Heart right ventricle (tissue), 16 donors: ENCODE measurements around the gene PARD3. TPM values are rescaled to one million over a fixed set of nuclear protein-coding genes. Genes with fewer than 3 reads are reported as not detected.

Experiments
- ATAC-seq, 8 donors: fragments of 200-7000 bp; cut with Tn5 transposase; one replicate each; pipeline ENCODE4 v1.9.1; 2020; ENCODE audit warnings: mild to moderate bottlenecking in 8 of 8, moderate library complexity in 8 of 8, moderate number of reproducible peaks in 1 of 8
- DNase-seq, 2 donors: peaks; one replicate each; pipeline ENCODE4 v3.0.0-alpha.2; 2020
- H3K27ac ChIP-seq, 10 donors: fragments of 200-600 bp; sonication (generic) in 2 of 10; one replicate each; pipeline versions ENCODE4 v1.5.0 to v1.8.0; 2020 to 2022; ENCODE audit warnings: mild to moderate bottlenecking in 3 of 10
- H3K27me3 ChIP-seq, 7 donors: fragments of 200-600 bp; one replicate each; pipeline ENCODE4 v1.8.0; 2021 to 2022; ENCODE audit warnings: mild to moderate bottlenecking in 2 of 7
- H3K36me3 ChIP-seq, 9 donors: fragments of 200-600 bp; sonication (generic) in 1 of 9; one replicate each; pipeline versions ENCODE4 v1.5.0 to v1.8.0; 2020 to 2022; ENCODE audit warnings: mild to moderate bottlenecking in 2 of 9
- H3K4me1 ChIP-seq, 9 donors: fragments of 200-600 bp; sonication (generic) in 1 of 9; one replicate each; pipeline versions ENCODE4 v1.5.0 to v1.8.0; 2020 to 2022; ENCODE audit warnings: mild to moderate bottlenecking in 4 of 9
- H3K4me3 ChIP-seq, 10 donors: fragments of 200-600 bp; sonication (generic) in 2 of 10; one replicate each; pipeline versions ENCODE4 v1.5.0 to v1.8.0; 2020 to 2022; ENCODE audit warnings: mild to moderate bottlenecking in 7 of 10, moderate library complexity in 2 of 10
- H3K9me3 ChIP-seq, 11 donors: fragments of 200-600 bp in 10 of 11; sonication (generic) in 2 of 11; one replicate each; pipeline versions ENCODE4 v1.5.0 to v1.8.0; 2013 to 2022; ENCODE audit warnings: mild to moderate bottlenecking in 2 of 11, control low read depth in 1 of 11, moderate library complexity in 1 of 11
- WGBS, 2 donors: extraction: QIAGEN DNeasy Blood & Tissue Kit; methylation state at CpG; one replicate each; pipeline ENCODE4 v1.1.7; 2013; ENCODE audit warnings: inconsistent platforms in 1 of 2; 5-methylcytosine and 5-hydroxymethylcytosine counted together
- intact Hi-C, 10 donors: fragments of 100-400 bp; cut with DNase I; formaldehyde crosslinking; loops; one replicate each; pipeline versions ENCODE4 v1.11.1 to v1.14.2; 2022
- polyA plus RNA-seq, 2 donors: library from polyadenylated mRNA; stranded (reverse); fragments of 200-250 nt; gene quantifications; one replicate each; pipeline ENCODE4 v1.2.3, GENCODE V29; 2013
- total RNA-seq, 10 donors: library from RNA; stranded (reverse); fragmentation: NEBNext Ultra II Directional in 3 of 10; extraction: Animal tissue kit (Norgen Biotek cat#: 25700) in 3 of 10; gene quantifications; one replicate each; pipeline versions ENCODE4 v1.2.1 to v1.2.4, GENCODE V29; 2021 to 2023
- TF ChIP-seq, protein P1 (sequence below), 9 donors: fragments of 200-600 bp; sonication (generic) in 2 of 9; IDR thresholded peaks; one replicate each; pipeline versions ENCODE4 v1.5.0 to v1.8.0; 2021 to 2022; ENCODE audit warnings: antibody characterized with exemption in 9 of 9, mild to moderate bottlenecking in 5 of 9, moderate library complexity in 1 of 9
- donor health status: Arrhythmogenic right ventricular cardiomyopathy.
- donor health status: ischemic (EF 13 %, LVEDD 7.1; RV severe dilation, severe dysfunction).
- donor health status: healthy with polysubstance abuse.
- donor health status: DM: no; HTN: yes; CAD: no.
- donor health status: DM: no; HTN: no; CAD: no.
- donor health status: ischemic (EF 25% LVEDD 6.9; RV normal size, moderate dysfunction).
- donor health status: ischemic (EF 25% LVEDD 5.7; RV mildly dilated, moderate dysfunction).
- donor health status: healthy.
- donor health status: DM: yes; HTN: yes; CAD: no.
- donor health status: Ischemic cardiomyopathy.
- donor health status: ischemic (EF 35%, LVEDD 5.7; RV mildly dilated, moderate dysfunction).
- donor health status: nonischemic (EF 11% LVEDD 7.7; RV severe dilation, severe dysfunction).
- donor health status: DM: yes; HTN: yes; CAD: no.
- donor health status: PGD.
- donor health status: ischemic (EF 29% LVEDD 5.4; RV normal size, mild dysfunction).
- donor health status: nonischemic (EF 23%, LVEDD 6.1; RV moderate dilation, normal function).

PARD3 gene
- total and polyA plus RNA-seq, 12 donors = 19.7 to 41.8 (median 34.2) TPM

GRCh38 chr10:34320265-34320664, 494.8 kb downstream of the PARD3 start:
- 71 to 76% methylated on average over 4 of the region's 4 CpGs for WGBS, 2 donors
- intact Hi-C loops = no loop called here
- no peaks in the 10 kb centered on the region for H3K27me3 ChIP-seq
- ATAC-seq (no peak), DNase-seq (no peak)
- no peak overlapping the region for H3K27ac ChIP-seq
- no peaks in the 10 kb centered on the region for H3K9me3 ChIP-seq
- TF ChIP-seq, protein P1, sequence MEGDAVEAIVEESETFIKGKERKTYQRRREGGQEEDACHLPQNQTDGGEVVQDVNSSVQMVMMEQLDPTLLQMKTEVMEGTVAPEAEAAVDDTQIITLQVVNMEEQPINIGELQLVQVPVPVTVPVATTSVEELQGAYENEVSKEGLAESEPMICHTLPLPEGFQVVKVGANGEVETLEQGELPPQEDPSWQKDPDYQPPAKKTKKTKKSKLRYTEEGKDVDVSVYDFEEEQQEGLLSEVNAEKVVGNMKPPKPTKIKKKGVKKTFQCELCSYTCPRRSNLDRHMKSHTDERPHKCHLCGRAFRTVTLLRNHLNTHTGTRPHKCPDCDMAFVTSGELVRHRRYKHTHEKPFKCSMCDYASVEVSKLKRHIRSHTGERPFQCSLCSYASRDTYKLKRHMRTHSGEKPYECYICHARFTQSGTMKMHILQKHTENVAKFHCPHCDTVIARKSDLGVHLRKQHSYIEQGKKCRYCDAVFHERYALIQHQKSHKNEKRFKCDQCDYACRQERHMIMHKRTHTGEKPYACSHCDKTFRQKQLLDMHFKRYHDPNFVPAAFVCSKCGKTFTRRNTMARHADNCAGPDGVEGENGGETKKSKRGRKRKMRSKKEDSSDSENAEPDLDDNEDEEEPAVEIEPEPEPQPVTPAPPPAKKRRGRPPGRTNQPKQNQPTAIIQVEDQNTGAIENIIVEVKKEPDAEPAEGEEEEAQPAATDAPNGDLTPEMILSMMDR (IDR thresholded peaks at IDR 0.05) = no peak
- peaks cover 0 to 17% (median 0%) of the 10 kb centered on the region in 9 donors for H3K36me3 ChIP-seq
- no peak overlapping the region for H3K4me3 ChIP-seq
- peaks cover 0 to 21% (median 7%) of the 10 kb centered on the region in 9 donors for H3K4me1 ChIP-seq

DNA sequence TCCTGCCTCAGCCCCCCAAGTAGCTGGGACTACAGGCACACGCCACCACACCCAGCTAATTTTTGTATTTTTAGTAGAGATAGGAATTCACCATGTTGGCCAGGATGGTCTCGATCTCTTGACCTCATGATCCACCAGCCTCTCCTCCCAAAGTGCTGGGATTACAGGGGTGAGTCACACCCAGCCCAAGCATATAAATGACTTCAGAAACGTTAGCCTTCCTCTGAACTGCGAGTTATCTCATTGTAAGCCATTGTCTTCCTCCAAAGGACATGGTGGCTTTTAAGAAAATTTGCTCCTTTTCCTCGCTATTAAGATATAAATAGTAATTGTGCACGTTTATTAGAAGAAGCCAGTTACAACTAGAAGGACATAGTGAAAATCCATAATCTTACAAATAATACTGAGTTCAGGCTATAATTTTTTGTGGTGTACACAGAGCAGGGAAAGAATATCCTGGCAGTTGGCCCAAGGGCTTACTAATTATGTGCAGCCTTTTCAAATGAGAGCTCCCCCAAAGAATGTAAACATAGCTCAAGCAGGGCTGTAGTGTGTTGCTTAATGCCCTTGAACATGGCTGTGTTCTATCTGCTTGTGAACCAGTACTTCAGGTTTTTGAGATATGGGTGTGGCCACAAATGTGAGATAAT, 495.8 kb downstream of the PARD3 start:
- Histone ChIP-seq H3K27me3 (no peaks in the 10 kb centered on the region), H3K4me1 (peaks cover 0 to 21% (median 7%) of the 10 kb centered on the region in 9 donors), H3K27ac (no peak overlapping the region), H3K36me3 (peaks cover 0 to 17% (median 0%) of the 10 kb centered on the region in 9 donors), H3K4me3 (no peak overlapping the region), H3K9me3 (no peaks in the 10 kb centered on the region)
- TF ChIP-seq, protein P1 (IDR thresholded peaks at IDR 0.05) = no peak
- WGBS, 2 donors = 72 to 75% methylated on average over 6 of the region's 6 CpGs
- ATAC-seq (peak in 4 of 8 donors; percentile 37 to 63 (median 52)), DNase-seq (peak in 1 of 2 donors; percentile 11)
- intact Hi-C loops = no loop called here

GRCh38 chr10:34316154-34316553, 498.9 kb downstream of the PARD3 start:
- DNase-seq (no peak), ATAC-seq (no peak)
- WGBS, 2 donors = 97 to 100% methylated on average over 2 of the region's 2 CpGs
- no peak overlapping the region for H3K4me3 ChIP-seq
- no peak overlapping the region for H3K27ac ChIP-seq
- H3K36me3 ChIP-seq = peaks cover 0 to 23% (median 0%) of the 10 kb centered on the region in 9 donors
- intact Hi-C loops = no loop called here
- no peaks in the 10 kb centered on the region for H3K27me3 ChIP-seq
- H3K9me3 ChIP-seq = no peaks in the 10 kb centered on the region
- H3K4me1 ChIP-seq = peaks cover 0 to 21% (median 6%) of the 10 kb centered on the region in 9 donors
- TF ChIP-seq, protein P1 (IDR thresholded peaks at IDR 0.05) = no peak

DNA sequence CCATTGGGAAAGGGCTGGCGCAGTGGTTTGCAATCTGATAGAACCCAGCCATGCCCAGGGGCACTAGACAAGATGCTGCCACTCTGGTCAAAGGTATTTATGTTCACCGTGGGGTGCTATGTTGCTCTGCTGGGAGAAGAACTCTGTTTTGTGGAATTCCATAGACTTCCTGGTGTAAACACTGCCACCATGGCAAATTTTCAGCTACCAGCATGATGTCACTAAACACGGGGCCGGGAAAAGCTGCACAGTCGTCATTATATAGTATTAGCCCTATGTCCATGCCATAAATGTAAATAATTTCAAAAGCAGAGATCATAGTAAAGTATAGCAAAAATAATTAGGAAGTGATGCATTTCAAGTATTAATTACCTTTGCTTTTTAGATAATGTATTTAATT, 500.6 kb downstream of the PARD3 start:
- Histone ChIP-seq H3K9me3 (no peaks in the 10 kb centered on the region), H3K4me1 (peaks cover 0 to 16% (median 1%) of the 10 kb centered on the region in 9 donors), H3K36me3 (peaks cover 0 to 23% (median 0%) of the 10 kb centered on the region in 9 donors), H3K27me3 (no peaks in the 10 kb centered on the region), H3K27ac (no peak overlapping the region), H3K4me3 (no peak overlapping the region)
- no peak for DNase-seq
- TF ChIP-seq, protein P1 (IDR thresholded peaks at IDR 0.05) = no peak
- intact Hi-C loops = no loop called here
- ATAC-seq = no peak
- WGBS, 2 donors = 94 to 95% methylated on average over 5 of the region's 5 CpGs
